GM12878 (cell line): ENCODE measurements around the gene TMPRSS9.

Experiments used
- CREB1 ChIP-seq: IDR thresholded peaks from 2 replicates; pipeline ENCODE4 v1.6.1; 2012; ENCODE audit warnings: low read depth, mild to moderate bottlenecking, inconsistent platforms
- KDM1A ChIP-seq: fragments of 200-600 bp; sonication (generic); IDR thresholded peaks from 2 replicates; pipeline ENCODE4 v1.6.1; 2016; ENCODE audit warnings: borderline replicate concordance
- MAX ChIP-seq: IDR thresholded peaks from 2 replicates; pipeline ENCODE4 v1.6.1; 2012; ENCODE audit warnings: low read depth, low read length, improper control_type of control experiment
- POLR2A ChIP-seq: IDR thresholded peaks from 2 replicates; pipeline ENCODE4 v1.6.1; 2011; ENCODE audit warnings: low read depth, mild to moderate bottlenecking, low read length
- POLR2AphosphoS5 ChIP-seq: IDR thresholded peaks from 2 replicates; pipeline ENCODE4 v1.6.1; 2011; ENCODE audit warnings: mild to moderate bottlenecking, low read length, inconsistent platforms

GRCh38 chr19:2408247-2408646 is 48.2 kb downstream of the TMPRSS9 start:
- TF ChIP-seq POLR2A (peak; percentile 18; the same call in 1 of the 2 replicates), CREB1 (no peak), POLR2AphosphoS5 (no peak), MAX (no peak), KDM1A (no peak)
